Uterus (tissue), 4 donors: ENCODE data around the gene CHML. TPM values are rescaled to one million over a fixed set of nuclear protein-coding genes. Genes with fewer than 3 reads are reported as not detected.

ENCODE experiments used
- DNase-seq, 2 donors: peaks; one replicate each; pipeline ENCODE4 v3.0.0-alpha.2; 2019 to 2020
- H3K27ac ChIP-seq, 2 donors: fragments of 200-600 bp; sonication (generic); 1 replicate in 1 of 2; 2 replicates in 1 of 2; pipeline ENCODE4 v1.5.1; 2016 to 2018
- H3K27me3 ChIP-seq, 2 donors: fragments of 200-600 bp; sonication (generic); one replicate each; pipeline ENCODE4 v1.5.1; 2018 to 2019; ENCODE audit warnings: control low read depth in 1 of 2
- H3K36me3 ChIP-seq, 2 donors: fragments of 200-600 bp; sonication (generic); one replicate each; pipeline ENCODE4 v1.5.1; 2019; ENCODE audit warnings: control low read depth in 1 of 2
- H3K4me1 ChIP-seq, 2 donors: fragments of 200-600 bp; sonication (generic); one replicate each; pipeline ENCODE4 v1.5.1; 2018 to 2019; ENCODE audit warnings: control low read depth in 1 of 2
- H3K4me3 ChIP-seq, 2 donors: fragments of 200-600 bp; sonication (generic); 1 replicate in 1 of 2; 2 replicates in 1 of 2; pipeline ENCODE4 v1.5.1; 2018 to 2019; ENCODE audit warnings: mild to moderate bottlenecking in 1 of 2
- H3K9me3 ChIP-seq, 2 donors: fragments of 200-600 bp; sonication (generic); one replicate each; pipeline ENCODE4 v1.5.1; 2019; ENCODE audit warnings: control low read depth in 1 of 2
- POLR2A ChIP-seq, 2 donors: fragments of 450-650 bp; IDR thresholded peaks; one replicate each; pipeline ENCODE4 v1.6.1; 2016; ENCODE audit warnings: antibody characterized with exemption in 2 of 2, mild to moderate bottlenecking in 1 of 2, moderate library complexity in 1 of 2
- intact Hi-C: fragments of 100-400 bp; cut with DNase I; formaldehyde crosslinking; loops from one replicate; pipeline ENCODE4 v1.15.1; 2023; ENCODE audit warnings: low total_unique reads
- total RNA-seq, 4 donors: library from RNA; depleted of rRNA in 3 of 4; stranded (reverse); fragments of >200 nt in 3 of 4; gene quantifications; one replicate each; pipeline versions ENCODE4 v1.1.0 to v1.2.4, GENCODE V29; 2014 to 2023
- TF ChIP-seq, protein P1 (sequence below), 4 experiments: fragments of 200-600 bp in 2 of 4; fragments of 450-650 bp in 2 of 4; sonication (generic) in 2 of 4; IDR thresholded peaks; one replicate each; pipeline ENCODE4 v1.5.1; 2016 to 2019; ENCODE audit warnings: antibody characterized with exemption in 4 of 4, mild to moderate bottlenecking in 2 of 4, moderate library complexity in 1 of 4
- donor health status: DM: yes; HTN: yes; CAD: no.

CHML gene
- total RNA-seq, 4 donors from 2014 or later = 4.9 to 34.6 (median 9.1) TPM

DNA sequence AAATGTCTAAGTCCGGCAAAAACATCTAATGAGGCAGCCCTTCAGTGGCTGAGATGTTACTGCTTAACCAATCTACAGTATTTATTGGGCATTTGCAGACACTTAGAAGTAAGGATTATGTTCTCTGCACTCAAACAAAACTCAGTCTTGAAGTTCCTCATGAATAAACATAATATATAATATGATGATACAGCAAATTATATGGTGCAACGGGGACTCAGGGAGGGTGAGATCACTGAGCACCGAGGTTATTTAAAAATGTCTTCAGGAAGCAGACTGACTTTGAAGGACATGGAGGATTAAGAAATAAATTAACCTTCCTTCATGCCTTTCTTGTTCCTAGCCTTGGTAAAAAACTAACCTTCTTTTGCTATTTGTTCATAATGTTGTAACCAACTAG is 39.8 kb upstream of the CHML start:
- H3K27me3 ChIP-seq = no peaks in the 10 kb centered on the region
- TF ChIP-seq POLR2A (IDR thresholded peaks at IDR 0.05) = no peak
- TF ChIP-seq, protein P1, sequence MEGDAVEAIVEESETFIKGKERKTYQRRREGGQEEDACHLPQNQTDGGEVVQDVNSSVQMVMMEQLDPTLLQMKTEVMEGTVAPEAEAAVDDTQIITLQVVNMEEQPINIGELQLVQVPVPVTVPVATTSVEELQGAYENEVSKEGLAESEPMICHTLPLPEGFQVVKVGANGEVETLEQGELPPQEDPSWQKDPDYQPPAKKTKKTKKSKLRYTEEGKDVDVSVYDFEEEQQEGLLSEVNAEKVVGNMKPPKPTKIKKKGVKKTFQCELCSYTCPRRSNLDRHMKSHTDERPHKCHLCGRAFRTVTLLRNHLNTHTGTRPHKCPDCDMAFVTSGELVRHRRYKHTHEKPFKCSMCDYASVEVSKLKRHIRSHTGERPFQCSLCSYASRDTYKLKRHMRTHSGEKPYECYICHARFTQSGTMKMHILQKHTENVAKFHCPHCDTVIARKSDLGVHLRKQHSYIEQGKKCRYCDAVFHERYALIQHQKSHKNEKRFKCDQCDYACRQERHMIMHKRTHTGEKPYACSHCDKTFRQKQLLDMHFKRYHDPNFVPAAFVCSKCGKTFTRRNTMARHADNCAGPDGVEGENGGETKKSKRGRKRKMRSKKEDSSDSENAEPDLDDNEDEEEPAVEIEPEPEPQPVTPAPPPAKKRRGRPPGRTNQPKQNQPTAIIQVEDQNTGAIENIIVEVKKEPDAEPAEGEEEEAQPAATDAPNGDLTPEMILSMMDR (IDR thresholded peaks at IDR 0.05) = no peak
- intact Hi-C loops = no loop called here

DNA sequence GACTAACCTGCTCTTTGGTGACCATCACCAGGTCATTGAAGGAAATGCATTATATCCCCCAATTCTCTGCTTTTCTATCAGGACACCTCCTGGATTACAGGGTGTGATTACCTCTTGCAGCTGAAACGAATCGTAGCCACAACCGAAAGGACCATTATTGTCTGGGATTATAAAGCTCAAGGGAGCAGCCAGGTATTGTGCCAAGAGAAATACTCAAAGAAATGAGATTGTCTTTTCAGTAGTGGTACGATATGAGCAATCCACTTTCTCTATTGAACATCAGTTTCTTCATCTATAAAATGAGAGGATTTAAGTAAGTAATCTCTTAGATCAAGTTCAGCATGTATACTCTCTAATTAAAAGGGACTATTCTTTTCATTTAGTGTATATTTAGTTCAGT is 39.2 kb upstream of the CHML start:
- TF ChIP-seq, protein P1 (IDR thresholded peaks at IDR 0.05) = no peak
- no peak for TF ChIP-seq POLR2A (IDR thresholded peaks at IDR 0.05)
- H3K36me3 ChIP-seq = no peaks in the 10 kb centered on the region
- H3K4me1 ChIP-seq = no peaks in the 10 kb centered on the region
- no peak for DNase-seq
- H3K4me3 ChIP-seq = no peak overlapping the region
- H3K9me3 ChIP-seq = no peaks in the 10 kb centered on the region
- H3K27ac ChIP-seq = no peak overlapping the region
- H3K27me3 ChIP-seq = no peaks in the 10 kb centered on the region
- intact Hi-C loops = no loop called here

More for the DNA sequence above, 39.8 kb upstream of the CHML start:
- Histone ChIP-seq H3K36me3 (no peaks in the 10 kb centered on the region), H3K9me3 (no peaks in the 10 kb centered on the region), H3K4me3 (no peak overlapping the region), H3K4me1 (no peaks in the 10 kb centered on the region), H3K27ac (no peak overlapping the region)
- no peak for DNase-seq

DNA sequence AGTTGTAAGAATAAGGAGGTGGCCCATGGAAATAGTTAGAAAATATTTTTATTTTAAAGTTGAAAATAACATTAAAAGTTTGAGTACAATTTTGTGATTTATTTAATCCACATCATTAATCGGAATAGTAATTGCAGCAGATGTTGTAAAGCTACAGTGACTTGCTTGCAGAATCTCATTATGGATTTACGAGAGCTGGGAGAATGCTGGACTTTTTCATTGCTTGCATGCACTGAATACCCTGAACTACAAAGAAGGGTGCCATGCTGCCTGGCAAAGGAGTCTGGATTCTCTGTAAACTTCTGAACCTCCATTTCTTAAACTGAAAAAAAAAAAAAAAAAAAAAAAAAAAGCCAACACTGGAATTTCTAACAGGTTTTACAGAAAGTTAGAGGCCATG is 38.4 kb upstream of the CHML start:
- no peak for TF ChIP-seq POLR2A (IDR thresholded peaks at IDR 0.05)
- TF ChIP-seq, protein P1 (IDR thresholded peaks at IDR 0.05) = no peak
- Histone ChIP-seq H3K4me3 (no peak overlapping the region), H3K27me3 (no peaks in the 10 kb centered on the region), H3K4me1 (no peaks in the 10 kb centered on the region), H3K27ac (no peak overlapping the region), H3K36me3 (no peaks in the 10 kb centered on the region), H3K9me3 (no peaks in the 10 kb centered on the region)
- no peak for DNase-seq
- intact Hi-C loops = no loop called here

DNA sequence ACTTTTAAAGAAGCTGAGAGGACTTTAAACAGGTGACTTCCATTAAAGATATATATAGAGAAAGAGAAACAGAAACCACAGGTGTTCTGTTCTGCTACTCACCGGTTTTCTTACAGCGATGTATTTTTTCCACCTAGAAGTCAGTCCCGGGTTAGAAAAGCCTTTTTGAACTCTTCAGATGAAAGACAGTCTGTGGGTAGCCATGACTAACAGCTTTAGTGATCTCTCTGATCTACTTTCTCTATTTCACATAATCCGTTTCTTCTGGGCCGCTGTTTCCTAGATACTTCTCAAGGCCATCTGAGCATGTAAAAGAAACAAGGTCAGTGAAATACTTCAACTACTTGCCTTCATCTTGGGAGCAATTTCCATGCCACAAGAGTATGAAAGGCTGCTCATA is 37.0 kb upstream of the CHML start:
- DNase-seq = no peak
- Histone ChIP-seq H3K27ac (no peak overlapping the region), H3K9me3 (no peaks in the 10 kb centered on the region), H3K4me1 (no peaks in the 10 kb centered on the region), H3K4me3 (no peak overlapping the region), H3K36me3 (no peaks in the 10 kb centered on the region), H3K27me3 (no peaks in the 10 kb centered on the region)
- no peak for TF ChIP-seq POLR2A (IDR thresholded peaks at IDR 0.05)
- TF ChIP-seq, protein P1 (IDR thresholded peaks at IDR 0.05) = no peak
- intact Hi-C loops = no loop called here

DNA sequence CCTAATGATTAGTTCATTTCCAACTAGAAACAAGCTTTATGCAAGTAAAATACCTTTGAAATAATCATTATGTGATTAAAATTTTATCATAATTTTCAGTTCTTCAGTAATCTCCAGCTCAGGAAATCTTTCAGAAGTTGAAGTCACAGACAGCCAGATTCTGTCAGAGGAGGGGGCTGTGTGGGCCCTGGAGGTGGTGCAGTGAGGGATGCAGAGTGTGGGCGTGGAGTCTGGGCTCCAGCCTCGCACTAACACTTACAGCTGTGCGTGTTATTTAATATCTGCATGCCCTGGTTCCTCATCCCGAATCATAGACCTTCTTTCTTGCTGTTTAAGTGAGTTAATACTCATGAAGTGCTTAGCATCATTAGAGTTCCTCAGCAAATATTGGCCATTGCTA is 35.8 kb upstream of the CHML start:
- no peaks in the 10 kb centered on the region for H3K27me3 ChIP-seq

More for the DNA sequence above, 35.8 kb upstream of the CHML start:
- TF ChIP-seq POLR2A (IDR thresholded peaks at IDR 0.05) = no peak
- TF ChIP-seq, protein P1 (IDR thresholded peaks at IDR 0.05) = no peak
- intact Hi-C loops = loop anchor here (2.0 kb wide), 1 partner anchor 29 kb away; no protein-coding TSS in a partner anchor
- Histone ChIP-seq H3K4me3 (no peak overlapping the region), H3K4me1 (no peaks in the 10 kb centered on the region), H3K27ac (no peak overlapping the region), H3K9me3 (no peaks in the 10 kb centered on the region), H3K36me3 (no peaks in the 10 kb centered on the region)
- no peak for DNase-seq
